SK-N-SH treated with all-trans-retinoic acid at 6 μM for 48 hours (cell line): ENCODE measurements around the gene ARID3A.

ENCODE experiments used
- ARNTL ChIP-seq: fragments of 450-650 bp; formaldehyde crosslinking; IDR thresholded peaks from 2 replicates; pipeline ENCODE4 v1.5.0; 2020; ENCODE audit warnings: low read depth, mild to moderate bottlenecking, moderate library complexity, borderline replicate concordance
- CSDC2 ChIP-seq: fragments of 250-450 bp; sonication (Bioruptor Pico); IDR thresholded peaks from 2 replicates; pipeline ENCODE4 v1.5.0; 2020; ENCODE audit warnings: mild to moderate bottlenecking, moderate library complexity
- GLIS3 ChIP-seq: fragments of 250-450 bp; sonication (Bioruptor Pico); IDR thresholded peaks from 2 replicates; pipeline ENCODE4 v1.5.0; 2020; ENCODE audit warnings: mild to moderate bottlenecking, moderate library complexity
- PATZ1 ChIP-seq: fragments of 250-450 bp; sonication (Bioruptor Pico); IDR thresholded peaks from 2 replicates; pipeline ENCODE4 v1.8.0; 2020; ENCODE audit warnings: mild to moderate bottlenecking, moderate library complexity, borderline replicate concordance
- PPARA ChIP-seq: fragments of 250-450 bp; sonication (Bioruptor Pico); IDR thresholded peaks from 2 replicates; pipeline ENCODE4 v1.5.0; 2020; ENCODE audit warnings: mild to moderate bottlenecking, borderline replicate concordance
- RARB ChIP-seq: fragments of 250-450 bp; sonication (Bioruptor Pico); IDR thresholded peaks from 2 replicates; pipeline ENCODE4 v1.8.0; 2021; ENCODE audit warnings: mild to moderate bottlenecking, moderate library complexity
- ZFP30 ChIP-seq: fragments of 450-650 bp; formaldehyde crosslinking; IDR thresholded peaks from 2 replicates; pipeline ENCODE4 v1.5.0; 2022; ENCODE audit warnings: mild to moderate bottlenecking, moderate library complexity

DNA sequence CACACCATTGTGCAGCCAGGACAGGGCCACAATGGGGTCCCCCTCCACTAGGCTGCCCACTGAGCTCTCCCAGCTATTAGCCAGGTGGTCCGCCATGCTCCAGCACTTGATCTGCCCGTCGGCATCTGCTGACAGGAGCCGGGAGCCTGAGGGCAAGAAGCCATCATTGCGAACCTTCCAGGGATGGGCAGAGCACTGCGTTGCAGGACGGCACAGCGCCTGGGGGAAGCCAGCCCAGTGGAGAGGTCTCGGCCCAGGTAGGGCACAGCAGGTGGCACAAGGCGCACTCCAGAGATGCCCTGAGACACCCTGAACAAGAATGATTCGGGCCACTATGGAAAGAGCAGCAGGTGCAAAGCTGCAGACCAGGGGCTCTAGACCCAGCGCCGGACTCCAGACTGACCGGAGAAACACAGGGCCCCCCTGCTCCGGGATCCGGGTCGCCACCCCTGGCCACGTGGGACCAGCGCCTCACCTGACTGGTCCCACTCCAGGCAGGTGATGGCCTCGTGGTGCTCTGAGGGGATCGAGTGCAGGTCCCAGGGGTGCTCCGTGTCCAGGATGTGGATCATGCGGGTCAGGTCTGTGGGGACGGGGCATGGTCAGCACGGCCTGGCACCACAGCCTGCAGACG is 36.1 kb upstream of the ARID3A start:
- TF ChIP-seq ARNTL (CRISPR knock-in tag) (no peak), CSDC2 (no peak), RARB (CRISPR knock-in tag) (no peak), PPARA (CRISPR knock-in tag) (no peak), GLIS3 (CRISPR knock-in tag) (no peak), ZFP30 (CRISPR knock-in tag) (no peak), PATZ1 (CRISPR knock-in tag) (no peak)
